GM11168 (cell line): ENCODE results near the gene ASAP3.
"Not testable (repeated sequence)": the region's sequence is repeated elsewhere in the genome, so short reads cannot be mapped to it uniquely, and the experiment has no call there.

ENCODE experiments used
- in situ Hi-C: fragments of 300-500 bp; cut with MboI; formaldehyde crosslinking; loops from one replicate; pipeline ENCODE4 v1.12.0; 2022; ENCODE audit warnings: low sequenced_read_pairs; ENCODE audit not compliant: unreplicated experiment

The ASAP3 gene

GRCh38 chr1:23380719-23381118 lies 103.3 kb downstream of the ASAP3 start:
- in situ Hi-C loops: no loop called here

DNA sequence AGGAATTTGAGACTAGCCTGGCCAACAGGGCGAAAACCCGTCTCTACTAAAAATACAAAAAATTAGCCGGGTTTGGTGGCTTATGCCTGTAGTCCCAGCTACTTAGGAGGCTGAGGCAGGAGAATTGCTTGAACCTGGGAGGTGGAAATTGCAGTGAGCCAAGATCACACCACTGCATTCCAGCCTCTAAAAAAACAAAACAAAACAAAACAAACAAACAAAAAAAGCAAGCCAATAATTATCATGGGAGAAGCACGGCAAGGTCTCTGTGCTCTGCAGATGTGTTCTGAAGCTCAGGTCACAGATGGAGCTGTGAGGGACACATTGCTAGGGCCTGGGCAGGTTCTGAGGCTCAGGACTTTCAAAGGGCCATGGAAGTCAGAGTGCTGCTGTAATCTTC lies 103.7 kb downstream of the ASAP3 start:
- in situ Hi-C loops: not testable (repeated sequence)
